HEK293 (cell line): ENCODE data around the gene FGFR4.

Experiments used
- CTCF ChIA-PET: fragments of 350-600 bp; formaldehyde crosslinking; extraction: SDS; loops from one replicate; lab custom pipeline; 2021; ENCODE audit warnings: antibody characterized with exemption; lab: Yijun Ruan, JAX
- POLR2A ChIA-PET: fragments of 300-600 bp; formaldehyde crosslinking; extraction: SDS; loops from one replicate; lab custom pipeline; 2020; ENCODE audit warnings: antibody characterized with exemption, inconsistent platforms; lab: Yijun Ruan, JAX
- H3K27ac ChIP-seq: fragments of 200-500 bp; sonication (Bioruptor generic); 2 replicates; pipeline ENCODE4 v1.5.1; 2014; ENCODE audit warnings: low read depth, low read length, control low read depth, inconsistent platforms; ENCODE audit errors: extremely low read depth
- H3K36me3 ChIP-seq, 2 experiments: fragments of 200-500 bp in 1 of 2; sonication (Bioruptor generic) in 1 of 2; 1 replicate in 1 of 2; 2 replicates in 1 of 2; pipeline ENCODE4 v1.5.1; 2014 to 2017; ENCODE audit warnings: inconsistent platforms in 2 of 2, low read length in 2 of 2; ENCODE audit not compliant: control insufficient read depth in 2 of 2, insufficient read depth in 1 of 2
- H3K4me1 ChIP-seq: fragments of 200-500 bp; sonication (Bioruptor generic); 2 replicates; pipeline ENCODE4 v1.5.1; 2014; ENCODE audit warnings: mild to moderate bottlenecking, low read length, inconsistent platforms; ENCODE audit not compliant: control insufficient read depth, insufficient read depth
- H3K4me3 ChIP-seq: 2 replicates; pipeline ENCODE4 v1.5.1; 2011; ENCODE audit warnings: low read depth, mild to moderate bottlenecking, control low read depth, low read length, moderate library complexity
- H3K9me3 ChIP-seq: fragments of 200-500 bp; sonication (Bioruptor generic); 2 replicates; pipeline ENCODE4 v1.5.1; 2014; ENCODE audit warnings: low read depth, low read length, inconsistent platforms; ENCODE audit not compliant: control insufficient read depth, insufficient read depth
- GLIS1 ChIP-seq: fragments of 450-650 bp; formaldehyde crosslinking; IDR thresholded peaks from 2 replicates; pipeline ENCODE4 v1.5.1; 2016; ENCODE audit warnings: missing biosample characterization, missing genetic modification characterization
- HOXA7 ChIP-seq: sonication (generic); formaldehyde crosslinking; IDR thresholded peaks from 2 replicates; pipeline ENCODE4 v1.8.1; 2022; ENCODE audit warnings: missing genetic modification reagents, borderline replicate concordance
- KLF10 ChIP-seq: fragments of 450-650 bp; IDR thresholded peaks from 2 replicates; pipeline ENCODE4 v1.5.1; 2018; ENCODE audit warnings: missing biosample characterization, mild to moderate bottlenecking, missing genetic modification characterization
- MYNN ChIP-seq: fragments of 450-650 bp; formaldehyde crosslinking; IDR thresholded peaks from 2 replicates; pipeline ENCODE4 v1.5.1; 2016; ENCODE audit warnings: missing biosample characterization, missing genetic modification characterization, borderline replicate concordance
- PBX3 ChIP-seq: sonication (generic); formaldehyde crosslinking; IDR thresholded peaks from 2 replicates; pipeline ENCODE4 v1.8.1; 2022; ENCODE audit warnings: mild to moderate bottlenecking, moderate library complexity, missing genetic modification reagents
- YY1 ChIP-seq: fragments of 450-650 bp; formaldehyde crosslinking; IDR thresholded peaks from 2 replicates; pipeline ENCODE4 v1.5.1; 2018; ENCODE audit warnings: missing biosample characterization, missing genetic modification characterization
- ZBTB49 ChIP-seq: fragments of 450-650 bp; formaldehyde crosslinking; IDR thresholded peaks from 2 replicates; pipeline ENCODE4 v1.5.1; 2016; ENCODE audit warnings: missing biosample characterization, missing genetic modification characterization, low read depth
- ZNF146 ChIP-seq: fragments of 450-650 bp; formaldehyde crosslinking; IDR thresholded peaks from 2 replicates; pipeline ENCODE4 v1.5.1; 2016; ENCODE audit warnings: missing biosample characterization, missing genetic modification characterization
- ZNF202 ChIP-seq: fragments of 450-650 bp; formaldehyde crosslinking; IDR thresholded peaks from 2 replicates; pipeline ENCODE4 v1.5.1; 2016; ENCODE audit warnings: missing biosample characterization, missing genetic modification characterization, borderline replicate concordance
- ZNF26 ChIP-seq: fragments of 450-650 bp; formaldehyde crosslinking; IDR thresholded peaks from 2 replicates; pipeline ENCODE4 v1.5.1; 2016; ENCODE audit warnings: missing biosample characterization, missing genetic modification characterization
- ZNF280D ChIP-seq: fragments of 450-650 bp; formaldehyde crosslinking; IDR thresholded peaks from 2 replicates; pipeline ENCODE4 v1.5.1; 2016; ENCODE audit warnings: missing biosample characterization, missing genetic modification characterization
- ZNF335 ChIP-seq: fragments of 450-650 bp; formaldehyde crosslinking; conservative IDR thresholded peaks from 2 replicates; pipeline ENCODE4 v1.5.1; 2016; ENCODE audit warnings: missing biosample characterization, missing genetic modification characterization
- ZNF600 ChIP-seq: fragments of 450-650 bp; formaldehyde crosslinking; IDR thresholded peaks from 2 replicates; pipeline ENCODE4 v1.5.1; 2016; ENCODE audit warnings: missing biosample characterization, missing genetic modification characterization

The FGFR4 gene

GRCh38 chr5:177131352-177132135, 44.8 kb downstream of the FGFR4 start:
- CTCF ChIA-PET: interaction anchor here (0.6 kb wide), 1 partner anchor 168 kb away, joined by 3 read pairs; no protein-coding TSS in a partner anchor
- Histone ChIP-seq H3K4me1 (peaks cover 16% of the 10 kb centered on the region), H3K4me3 (no peak overlapping the region)
- TF ChIP-seq ZNF202 (tag by site-specific recombination): 0 out of 2 replicates have a peak, but pooled peaks have one; percentile 36
- peak; percentile 77 for TF ChIP-seq ZNF600 (tag by site-specific recombination)
- no peak for TF ChIP-seq ZNF146 (tag by site-specific recombination)
- TF ChIP-seq, all 188 proteins: peak for 2
- Histone ChIP-seq H3K9me3 (no peaks in the 10 kb centered on the region), H3K27ac (no peak overlapping the region), H3K36me3 (peaks cover 14 to 18% of the 10 kb centered on the region in 2 experiments)
- POLR2A ChIA-PET: interaction anchor here (0.5 kb wide), 1 partner anchor 402 kb away, joined by 3 read pairs; no protein-coding TSS in a partner anchor

- CTCF ChIA-PET: interaction anchor here (0.6 to 1.0 kb wide), 2 partner anchors 19 to 20 kb away, joined by 3 to 4 read pairs; no protein-coding TSS in a partner anchor
- no peak overlapping the region for H3K4me3 ChIP-seq
These were observed 45.7 kb downstream of the FGFR4 start for GRCh38 chr5:177132136-177133095.

GRCh38 chr5:177133096-177133852, 46.6 kb downstream of the FGFR4 start, which contains the start of gene NSD1:
Gene NSD1, plus strand, starts transcription at chr5:177133773. Its CDS starts 1,331 bp downstream, at chr5:177135104.
- Histone ChIP-seq H3K36me3 (peaks cover 31 to 35% of the 10 kb centered on the region in 2 experiments), H3K9me3 (no peaks in the 10 kb centered on the region), H3K4me1 (peaks cover 16% of the 10 kb centered on the region), H3K4me3 (peak within 1 kb of the TSS; percentile 85), H3K27ac (peak within 1 kb of the TSS; percentile 98)
- POLR2A ChIA-PET: interaction anchor here (1.5 kb wide), 1 partner anchor 19 kb away, joined by 3 read pairs; no protein-coding TSS in a partner anchor
- CTCF ChIA-PET: interaction anchor here (0.6 to 1.0 kb wide), 2 partner anchors 20 to 21 kb away, joined by 3 to 4 read pairs; no protein-coding TSS in a partner anchor
- TF ChIP-seq ZNF280D (tag by site-specific recombination) (no peak), YY1 (tag by site-specific recombination) (peak; percentile 35), GLIS1 (peak; percentile 41; the same call in 1 of the 2 replicates), PBX3 (CRISPR knock-in tag) (0 out of 2 replicates have a peak, but pooled peaks have one; percentile 57), ZNF600 (tag by site-specific recombination) (0 out of 2 replicates have a peak, but pooled peaks have one; percentile 12), KLF10 (tag by site-specific recombination) (peak; percentile 75; the same call in 1 of the 2 replicates)

More at GRCh38 chr5:177132136-177133095, 45.7 kb downstream of the FGFR4 start:
- TF ChIP-seq MYNN (tag by site-specific recombination) (no peak), HOXA7 (CRISPR knock-in tag) (no peak), ZBTB49 (no peak), ZNF335 (tag by site-specific recombination) (peak; percentile 44; the same call in 1 of the 2 replicates), ZNF26 (tag by site-specific recombination) (no peak)
- Histone ChIP-seq H3K4me1 (peaks cover 16% of the 10 kb centered on the region), H3K9me3 (no peaks in the 10 kb centered on the region), H3K36me3 (peaks cover 22 to 26% of the 10 kb centered on the region in 2 experiments), H3K27ac (peak overlapping the region; percentile 98; the same call in 1 of the 2 replicates)
- POLR2A ChIA-PET: no interaction called here
